ENCODE results near the gene SLC22A5. TPM values are rescaled to one million over a fixed set of nuclear protein-coding genes. Genes with fewer than 3 reads are reported as not detected.

SLC22A5 gene
- total and polyA plus RNA-seq, 2 of the 8 experiments (the other 6 are each of a cell fraction or from before 2014, with no cell fraction given), result 4.0 to 9.0 TPM

- TF ChIP-seq SIX5 (IDR thresholded peaks at IDR 0.05; ENCODE audit: low read depth, low read length) (no peak), CHD7 (IDR thresholded peaks at IDR 0.05; ENCODE audit: insufficient replicate concordance, low read length) (no peak), PHF8 (conservative IDR thresholded peaks at IDR 0.05; ENCODE audit: low read depth, low read length) (no peak), RAD21 (IDR thresholded peaks at IDR 0.05 in 1 of 2, conservative IDR thresholded peaks at IDR 0.05 in 1 of 2; ENCODE audit: low read depth in 2 of 2, low read length in 2 of 2) (peak; percentile 60 to 79), EP300 (IDR thresholded peaks at IDR 0.05; ENCODE audit: borderline replicate concordance in 1 of 2, low read depth in 2 of 2, low read length in 2 of 2) (0 out of 3 replicates have a peak, but pooled peaks of 1 of the 2 experiments have one; percentile 26), JUND (IDR thresholded peaks at IDR 0.05; ENCODE audit: low read length) (no peak), MAX (IDR thresholded peaks at IDR 0.05) (no peak), CREB1 (IDR thresholded peaks at IDR 0.05) (no peak), SP4 (IDR thresholded peaks at IDR 0.05; ENCODE audit: low read length) (no peak), E2F6 (IDR thresholded peaks at IDR 0.05) (no peak)
Observed at GRCh38 chr5:132426525-132427138, 57.1 kb downstream of the SLC22A5 start (continued).

Data from H1 (cell line).